B cell (primary cell): ENCODE data around the gene EFNA5. TPM values are rescaled to one million over a fixed set of nuclear protein-coding genes. Genes with fewer than 3 reads are reported as not detected.

ENCODE experiments used
- ATAC-seq: fragments of 200-7000 bp; cut with Tn5 transposase; one replicate; pipeline ENCODE4 v1.10.0; 2021; ENCODE audit warnings: low read depth, mild to moderate bottlenecking, moderate number of reproducible peaks, moderate library complexity
- CTCF ChIA-PET: fragments of 350-600 bp; sonication (Branson Sonifier 250); formaldehyde crosslinking; loops from one replicate; lab custom pipeline; 2021; ENCODE audit warnings: antibody characterized with exemption, inconsistent platforms; lab: Charles Lee
- POLR2A ChIA-PET: fragments of 350-600 bp; sonication (Branson Sonifier 250); formaldehyde crosslinking; loops from one replicate; lab custom pipeline; 2021; ENCODE audit warnings: antibody characterized with exemption; lab: Charles Lee
- DNase-seq: peaks from one replicate; pipeline ENCODE4 v3.0.0; 2013
- H2AFZ ChIP-seq: 2 replicates; pipeline ENCODE4 v1.6.1; 2012; ENCODE audit warnings: mild to moderate bottlenecking, low read depth, low read length; ENCODE audit not compliant: insufficient read depth, poor library complexity, severe bottlenecking
- H3K27ac ChIP-seq, 2 donors: 1 replicate in 1 of 2; 2 replicates in 1 of 2; pipeline ENCODE4 v1.5.1; 2012 to 2013; ENCODE audit warnings: low read length in 2 of 2, mild to moderate bottlenecking in 2 of 2, moderate library complexity in 1 of 2
- H3K27me3 ChIP-seq, 4 experiments: fragments of 200-600 bp in 1 of 4; sonication (generic) in 1 of 4; replicated peaks in 1 of 4; 1 replicate in 2 of 4; 2 replicates in 2 of 4; pipeline versions ENCODE4 v1.6.1 to v1.7.0; 2013 to 2016; ENCODE audit warnings: low read length in 3 of 4, mild to moderate bottlenecking in 2 of 4, mixed read lengths in 1 of 4, moderate library complexity in 1 of 4; ENCODE audit not compliant: insufficient read depth in 4 of 4, control insufficient read depth in 3 of 4; ENCODE audit errors: control extremely low read depth in 1 of 4
- H3K36me3 ChIP-seq, 2 experiments: replicated peaks in 1 of 2; 1 replicate in 1 of 2; 2 replicates in 1 of 2; pipeline versions ENCODE4 v1.6.1 to v1.7.1; 2013; ENCODE audit warnings: low read length in 1 of 2; ENCODE audit not compliant: insufficient read depth in 2 of 2, control insufficient read depth in 1 of 2; ENCODE audit errors: control extremely low read depth in 1 of 2, extremely low read depth in 1 of 2
- H3K4me1 ChIP-seq, 2 donors: fragments of 200-600 bp in 1 of 2; sonication (generic) in 1 of 2; 1 replicate in 1 of 2; 2 replicates in 1 of 2; pipeline versions ENCODE4 v1.5.1 to v1.6.1; 2013 to 2017; ENCODE audit warnings: low read length in 2 of 2; ENCODE audit not compliant: control insufficient read depth in 2 of 2, insufficient read depth in 2 of 2
- H3K4me2 ChIP-seq: replicated peaks from 2 replicates; pipeline ENCODE3; 2012; ENCODE audit warnings: mild to moderate bottlenecking, low read depth, low read length; ENCODE audit not compliant: poor library complexity, severe bottlenecking
- H3K4me3 ChIP-seq, 5 experiments: fragments of 200-600 bp in 1 of 5; sonication (generic) in 1 of 5; 1 replicate in 3 of 5; 2 replicates in 2 of 5; pipeline versions ENCODE4 v1.5.1 to v1.7.0; 2011 to 2016; ENCODE audit warnings: low read length in 4 of 5, mild to moderate bottlenecking in 4 of 5, low read depth in 2 of 5, control low read depth in 1 of 5, moderate library complexity in 1 of 5; ENCODE audit not compliant: insufficient read depth in 1 of 5; ENCODE audit errors: control extremely low read depth in 1 of 5, extremely low read depth in 1 of 5
- H3K79me2 ChIP-seq: fragments of 200-600 bp; sonication (generic); one replicate; pipeline ENCODE4 v1.6.0; 2016; ENCODE audit warnings: low read length; ENCODE audit not compliant: control insufficient read depth, insufficient read depth
- H3K9ac ChIP-seq: fragments of 200-600 bp; sonication (generic); 2 replicates; pipeline ENCODE4 v1.6.1; 2017; ENCODE audit warnings: mild to moderate bottlenecking, low read length, moderate library complexity
- H3K9me3 ChIP-seq, 3 donors: one replicate each; pipeline versions ENCODE4 v1.6.1 to v1.7.1; 2013; ENCODE audit warnings: low read length in 2 of 3; ENCODE audit not compliant: control insufficient read depth in 2 of 3, insufficient read depth in 1 of 3; ENCODE audit errors: control extremely low read depth in 1 of 3
- H4K20me1 ChIP-seq: 2 replicates; pipeline ENCODE4 v1.6.0; 2012; ENCODE audit warnings: mild to moderate bottlenecking, low read length; ENCODE audit not compliant: insufficient read depth, control insufficient read depth, poor library complexity, severe bottlenecking
- H3K27ac Mint-ChIP-seq: one replicate; pipeline ENCODE4 v1.8.0; 2021; ENCODE audit warnings: mixed read lengths
- H3K27me3 Mint-ChIP-seq: one replicate; pipeline ENCODE4 v1.8.0; 2021; ENCODE audit warnings: mixed read lengths
- H3K4me1 Mint-ChIP-seq: one replicate; pipeline ENCODE4 v1.8.0; 2021; ENCODE audit warnings: mixed read lengths
- H3K4me3 Mint-ChIP-seq: one replicate; pipeline ENCODE4 v1.8.0; 2021; ENCODE audit warnings: mixed read lengths
- H3K9me3 Mint-ChIP-seq: one replicate; pipeline ENCODE4 v1.8.0; 2022; ENCODE audit warnings: mixed read lengths; ENCODE audit not compliant: insufficient read depth
- EZH2 ChIP-seq: IDR thresholded peaks from 2 replicates; pipeline ENCODE4 v1.6.1; 2012; ENCODE audit warnings: borderline replicate concordance, low read depth, mild to moderate bottlenecking, moderate library complexity, low read length; ENCODE audit not compliant: insufficient read depth, poor library complexity, severe bottlenecking
- WGBS: methylation state at CpG from one replicate; pipeline ENCODE4 v1.1.5; 2013; ENCODE audit warnings: missing lambda C conversion rate; ENCODE audit not compliant: insufficient coverage; 5-methylcytosine and 5-hydroxymethylcytosine counted together
- intact Hi-C: fragments of 100-400 bp; cut with micrococcal nuclease; formaldehyde crosslinking; loops from one replicate; pipeline ENCODE4 v1.10.0; 2022
- polyA plus RNA-seq: library from polyadenylated mRNA; depleted of rRNA; stranded (reverse); fragments of >200 nt; gene quantifications from 2 replicates; pipeline ENCODE4 v1.2.3, GENCODE V29; 2012
- total RNA-seq, 2 donors: library from RNA; stranded (reverse); fragments of 120-200 nt in 1 of 2; gene quantifications; 1 replicate in 1 of 2; 2 replicates in 1 of 2; pipeline versions ENCODE4 v1.2.3 to v1.2.4, GENCODE V29; 2013 to 2022
- TF ChIP-seq, protein P1 (sequence below): fragments of 200-600 bp; IDR thresholded peaks from one replicate; pipeline ENCODE4 v1.8.0; 2022; ENCODE audit warnings: antibody characterized with exemption, mild to moderate bottlenecking

EFNA5 gene
- total and polyA plus RNA-seq, 2 donors (not counting 1 experiment from before 2014, with no cell fraction given): not detected

- H3K9ac ChIP-seq: peak overlapping the region; percentile 65
- no peaks in the 10 kb centered on the region for H3K36me3 ChIP-seq
- DNase-seq (peak; percentile 80), ATAC-seq (peak; percentile 85)
- no peaks in the 10 kb centered on the region for H4K20me1 ChIP-seq
- peak overlapping the region; percentile 37 to 63 (median 58) for H3K4me3 ChIP-seq
- Mint-ChIP-seq H3K27me3 (peaks cover 17% of the 10 kb centered on the region), H3K4me3 (peak overlapping the region; percentile 85), H3K4me1 (peaks cover 19% of the 10 kb centered on the region), H3K27ac (no peak overlapping the region), H3K9me3 (no peaks in the 10 kb centered on the region)
- H3K79me2 ChIP-seq: no peaks in the 10 kb centered on the region
- H3K4me2 ChIP-seq: peak overlapping the region; percentile 73
- ChIA-PET POLR2A (no interaction called here), CTCF (interaction anchor here (0.7 to 4.3 kb wide), 26 partner anchors 10 to 774 kb away, joined by 3 to 41 read pairs (median 4); no protein-coding TSS in a partner anchor)
- H3K27me3 ChIP-seq: peaks cover 0 to 12% (median 5%) of the 10 kb centered on the region in 4 experiments
- WGBS: 0% methylated on average over 23 of the region's 26 CpGs
- intact Hi-C loops: no loop called here
- H3K27ac ChIP-seq: peak overlapping the region in 1 of 2 donors; percentile 10
- TF ChIP-seq, protein P1, sequence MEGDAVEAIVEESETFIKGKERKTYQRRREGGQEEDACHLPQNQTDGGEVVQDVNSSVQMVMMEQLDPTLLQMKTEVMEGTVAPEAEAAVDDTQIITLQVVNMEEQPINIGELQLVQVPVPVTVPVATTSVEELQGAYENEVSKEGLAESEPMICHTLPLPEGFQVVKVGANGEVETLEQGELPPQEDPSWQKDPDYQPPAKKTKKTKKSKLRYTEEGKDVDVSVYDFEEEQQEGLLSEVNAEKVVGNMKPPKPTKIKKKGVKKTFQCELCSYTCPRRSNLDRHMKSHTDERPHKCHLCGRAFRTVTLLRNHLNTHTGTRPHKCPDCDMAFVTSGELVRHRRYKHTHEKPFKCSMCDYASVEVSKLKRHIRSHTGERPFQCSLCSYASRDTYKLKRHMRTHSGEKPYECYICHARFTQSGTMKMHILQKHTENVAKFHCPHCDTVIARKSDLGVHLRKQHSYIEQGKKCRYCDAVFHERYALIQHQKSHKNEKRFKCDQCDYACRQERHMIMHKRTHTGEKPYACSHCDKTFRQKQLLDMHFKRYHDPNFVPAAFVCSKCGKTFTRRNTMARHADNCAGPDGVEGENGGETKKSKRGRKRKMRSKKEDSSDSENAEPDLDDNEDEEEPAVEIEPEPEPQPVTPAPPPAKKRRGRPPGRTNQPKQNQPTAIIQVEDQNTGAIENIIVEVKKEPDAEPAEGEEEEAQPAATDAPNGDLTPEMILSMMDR: peak; percentile 96
- TF ChIP-seq EZH2: no peak
- H3K9me3 ChIP-seq: no peaks in the 10 kb centered on the region
- H3K4me1 ChIP-seq: peaks cover 12 to 16% of the 10 kb centered on the region in 2 donors
- peak overlapping the region; percentile 82 for H2AFZ ChIP-seq
Measured at GRCh38 chr5:107571621-107572536, 98.9 kb downstream of the EFNA5 start.
